ENCODE measurements around the gene ZFPL1. TPM values are rescaled to one million over a fixed set of nuclear protein-coding genes. Genes with fewer than 3 reads are reported as not detected.

ZFPL1 gene
- total and polyA plus RNA-seq, 9 of the 15 experiments (the other 6 are each of a cell fraction or from before 2014, with no cell fraction given): 3.7 to 37.5 (median 22.7) TPM

DNA sequence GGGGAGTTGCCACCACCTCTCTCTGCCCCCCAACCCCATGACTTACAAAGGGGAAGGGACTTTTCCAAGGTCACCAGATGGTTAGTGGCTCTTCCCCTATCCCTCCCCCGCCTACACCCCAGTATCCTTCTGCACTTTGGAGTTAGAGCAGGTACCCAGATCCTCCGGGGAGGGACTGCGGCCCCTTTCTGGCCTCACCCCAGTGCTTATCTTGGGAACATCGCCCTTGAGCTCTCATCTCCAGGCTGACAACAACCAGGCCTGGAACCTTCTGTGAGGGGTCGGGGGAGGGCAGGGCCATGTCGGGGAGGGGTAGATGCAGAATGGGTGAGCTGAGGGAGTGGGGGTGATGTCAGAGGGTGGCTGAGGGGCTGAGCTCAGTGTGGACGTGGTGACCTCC, 18.2 kb upstream of the ZFPL1 start:
- peak overlapping the region; percentile 80 for H2AFZ ChIP-seq (ENCODE audit: low read depth, low read length)
- H3K27me3 ChIP-seq (ENCODE audit: control insufficient read depth in 2 of 2, insufficient read depth in 2 of 2, low read length in 2 of 2): no peaks in the 10 kb centered on the region
- ChIA-PET CTCF (ENCODE audit: low intra/inter-chr PET ratio) (no interaction called here), POLR2A (interaction anchor here (0.5 to 1.4 kb wide), 6 partner anchors 10 to 229 kb away, joined by 3 to 6 read pairs (median 3); partner anchors contain the start of gene SAC3D1)
- DNase-seq (ENCODE audit: extremely low read depth in 1 of 4, low spot score in 3 of 4) (peak in 3 of 4 experiments; percentile 32 to 69 (median 57)), ATAC-seq (peak; percentile 6; the same call in 2 of the 3 replicates), FAIRE-seq (no peak)
- H3K4me3 ChIP-seq: no peak overlapping the region
- H4K20me1 ChIP-seq (replicated peaks; ENCODE audit: control insufficient read depth, insufficient read depth, low read length): no peaks in the 10 kb centered on the region
- H3K36me3 ChIP-seq (ENCODE audit: control insufficient read depth, insufficient read depth, low read length): no peaks in the 10 kb centered on the region
- intact Hi-C loops (cut with micrococcal nuclease): no loop called here
- in situ Hi-C loops (cut with MboI): no loop called here
- TF ChIP-seq ZNF507 (tag; conservative IDR thresholded peaks at IDR 0.05): no peak
- TF ChIP-seq ZNF184 (CRISPR knock-in tag; IDR thresholded peaks at IDR 0.05): no peak
- no peak for TF ChIP-seq RFX5 (IDR thresholded peaks at IDR 0.05; ENCODE audit: low read depth, low read length)
- TF ChIP-seq, protein P1, sequence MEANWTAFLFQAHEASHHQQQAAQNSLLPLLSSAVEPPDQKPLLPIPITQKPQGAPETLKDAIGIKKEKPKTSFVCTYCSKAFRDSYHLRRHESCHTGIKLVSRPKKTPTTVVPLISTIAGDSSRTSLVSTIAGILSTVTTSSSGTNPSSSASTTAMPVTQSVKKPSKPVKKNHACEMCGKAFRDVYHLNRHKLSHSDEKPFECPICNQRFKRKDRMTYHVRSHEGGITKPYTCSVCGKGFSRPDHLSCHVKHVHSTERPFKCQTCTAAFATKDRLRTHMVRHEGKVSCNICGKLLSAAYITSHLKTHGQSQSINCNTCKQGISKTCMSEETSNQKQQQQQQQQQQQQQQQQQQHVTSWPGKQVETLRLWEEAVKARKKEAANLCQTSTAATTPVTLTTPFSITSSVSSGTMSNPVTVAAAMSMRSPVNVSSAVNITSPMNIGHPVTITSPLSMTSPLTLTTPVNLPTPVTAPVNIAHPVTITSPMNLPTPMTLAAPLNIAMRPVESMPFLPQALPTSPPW (CRISPR knock-in tag; IDR thresholded peaks at IDR 0.05): peak; percentile 42; the same call in 1 of the 2 replicates
- TF ChIP-seq CTBP1 (IDR thresholded peaks at IDR 0.05; ENCODE audit: borderline replicate concordance): no peak
- no peak for TF ChIP-seq TARDBP (IDR thresholded peaks at IDR 0.05)
- no peak for TF ChIP-seq RERE (CRISPR knock-in tag; IDR thresholded peaks at IDR 0.05; ENCODE audit: borderline replicate concordance)
- TF ChIP-seq ZFX (CRISPR knock-in tag; IDR thresholded peaks at IDR 0.05): peak; percentile 47; the same call in 1 of the 2 replicates
- TF ChIP-seq ESRRA (IDR thresholded peaks at IDR 0.05; ENCODE audit: borderline replicate concordance, low read depth): peak; percentile 80
- TF ChIP-seq ZNF347 (CRISPR knock-in tag; IDR thresholded peaks at IDR 0.05; ENCODE audit: low read depth): no peak
- H3K9me3 ChIP-seq (replicated peaks; ENCODE audit: control insufficient read depth, insufficient read depth, low read depth, low read length): no peaks in the 10 kb centered on the region
- no TSS peak for BruUV-seq (replicated peaks)
- 33% methylated on average over 7 of the region's 7 CpGs for WGBS (ENCODE audit: insufficient coverage, low coverage, missing lambda C conversion rate)
- peaks cover 11 to 26% of the 10 kb centered on the region in 2 experiments for H3K4me1 ChIP-seq (replicated peaks in 1 of 2; ENCODE audit: control insufficient read depth in 2 of 2, insufficient read depth in 2 of 2, low read length in 2 of 2)
- H3K9me1 ChIP-seq (ENCODE audit: control insufficient read depth, insufficient read depth, low read length): peaks cover 2% of the 10 kb centered on the region
- H3K79me2 ChIP-seq (ENCODE audit: control insufficient read depth, insufficient read depth, low read length): no peaks in the 10 kb centered on the region
- no peak overlapping the region for H3K4me2 ChIP-seq (ENCODE audit: insufficient read depth, low read length)
- H3K27ac ChIP-seq (ENCODE audit: extremely low read depth, low read depth, low read length): no peak overlapping the region
- H3K9ac ChIP-seq (ENCODE audit: insufficient read depth in 1 of 2, low read depth in 2 of 2, low read length in 2 of 2): peak overlapping the region in 1 of 2 experiments; percentile 90; a peak in 2 of 4 replicates

Data from K562 (cell line).